HepG2 (cell line): Measurements from ENCODE around the gene ATRN. TPM values are rescaled to one million over a fixed set of nuclear protein-coding genes. Genes with fewer than 3 reads are reported as not detected.
A peak's percentile ranks its signal among the peaks of the same experiment; 100 is the strongest.

ENCODE experiments used
- ATAC-seq: fragments of 200-7000 bp; cut with Tn5 transposase; 3 replicates; pipeline ENCODE4 v1.9.1; 2020; ENCODE audit warnings: mild to moderate bottlenecking, moderate library complexity
- BruUV-seq: library from RNA; stranded (reverse); fragments of 400-500 nt; replicated peaks from 2 replicates; lab custom pipeline; 2021; lab: Mats Ljungman, UMichigan
- CTCF ChIA-PET: fragments of 300-600 bp; formaldehyde crosslinking; extraction: SDS; loops from one replicate; lab custom pipeline; 2021; ENCODE audit warnings: low total read pairs, inconsistent platforms, low intra/inter-chr PET ratio; lab: Yijun Ruan, JAX
- POLR2A ChIA-PET: fragments of 350-600 bp; sonication (Branson Sonifier 250); formaldehyde crosslinking; loops from one replicate; lab custom pipeline; 2020; ENCODE audit warnings: antibody characterized with exemption, inconsistent platforms; lab: Yijun Ruan, JAX
- DNase-seq: peaks from one replicate; pipeline ENCODE4 v3.0.0-alpha.2; 2015; ENCODE audit warnings: low spot score
- FAIRE-seq: peaks from 3 replicates; lab custom pipeline; 2011; peaks lifted over from hg19 to GRCh38; lab: Jason Lieb, UNC
- H2AFZ ChIP-seq: one replicate; pipeline ENCODE4 v1.6.1; 2011; ENCODE audit warnings: low read length, inconsistent platforms
- H3K27ac ChIP-seq: fragments of 300-600 bp; 3 replicates; pipeline ENCODE4 v1.8.0; 2011; ENCODE audit warnings: mixed run types, mild to moderate bottlenecking, mixed read lengths, low read length, inconsistent platforms; ENCODE audit not compliant: insufficient read depth; ENCODE audit errors: extremely low read length
- H3K27me3 ChIP-seq, 2 experiments: fragments of 200-600 bp in 1 of 2; 2 replicates in 1 of 2; 3 replicates in 1 of 2; pipeline versions ENCODE4 v1.6.0 to v1.8.0; 2011; ENCODE audit warnings: low read length in 2 of 2, mild to moderate bottlenecking in 2 of 2, moderate library complexity in 2 of 2, inconsistent platforms in 1 of 2; ENCODE audit not compliant: insufficient read depth in 2 of 2, control insufficient read depth in 1 of 2
- H3K36me3 ChIP-seq, 2 experiments: fragments of 200-600 bp in 1 of 2; replicated peaks in 1 of 2; 2 replicates in 1 of 2; 3 replicates in 1 of 2; pipeline versions ENCODE4 v1.5.1 to v1.8.0; 2011; ENCODE audit warnings: low read length in 2 of 2, inconsistent platforms in 1 of 2; ENCODE audit not compliant: insufficient read depth in 2 of 2, control insufficient read depth in 1 of 2
- H3K4me1 ChIP-seq: 2 replicates; pipeline ENCODE4 v1.5.1; 2012; ENCODE audit warnings: low read length, inconsistent platforms; ENCODE audit not compliant: insufficient read depth
- H3K4me2 ChIP-seq: 2 replicates; pipeline ENCODE4 v1.6.0; 2011; ENCODE audit warnings: low read depth, low read length, inconsistent platforms
- H3K4me3 ChIP-seq, 3 experiments: fragments of 200-600 bp in 1 of 3; sonication (generic), shearing (Covaris generic) in 1 of 3; replicated peaks in 1 of 3; 2 replicates each; pipeline ENCODE4 v1.5.1; 2011 to 2016; ENCODE audit warnings: low read length in 3 of 3, inconsistent platforms in 2 of 3, low read depth in 2 of 3, mild to moderate bottlenecking in 2 of 3, control low read depth in 1 of 3, mixed read lengths in 1 of 3; ENCODE audit not compliant: insufficient read depth in 1 of 3
- H3K79me2 ChIP-seq: one replicate; pipeline ENCODE4 v1.6.1; 2011; ENCODE audit warnings: low read length, inconsistent platforms; ENCODE audit not compliant: insufficient read depth
- H3K9ac ChIP-seq: 2 replicates; pipeline ENCODE4 v1.6.0; 2011; ENCODE audit warnings: mild to moderate bottlenecking, low read depth, low read length, inconsistent platforms; ENCODE audit not compliant: insufficient read depth
- H3K9me3 ChIP-seq: 2 replicates; pipeline ENCODE4 v1.5.1; 2012; ENCODE audit warnings: mild to moderate bottlenecking, low read length
- H4K20me1 ChIP-seq: 2 replicates; pipeline ENCODE4 v1.6.0; 2011; ENCODE audit warnings: inconsistent platforms, mild to moderate bottlenecking, low read length, moderate library complexity; ENCODE audit not compliant: insufficient read depth
- ATF2 ChIP-seq: sonication (generic); formaldehyde crosslinking; IDR thresholded peaks from 2 replicates; pipeline ENCODE4 v1.4.0; 2020; ENCODE audit warnings: missing genetic modification reagents
- BRD4 ChIP-seq: sonication (generic); formaldehyde crosslinking; IDR thresholded peaks from 2 replicates; pipeline ENCODE4 v1.4.0; 2020; ENCODE audit warnings: missing genetic modification reagents
- SMAD3 ChIP-seq: sonication (generic); formaldehyde crosslinking; IDR thresholded peaks from 2 replicates; pipeline ENCODE4 v1.4.0; 2020; ENCODE audit warnings: missing genetic modification reagents
- ZBTB33 ChIP-seq: sonication (generic); formaldehyde crosslinking; IDR thresholded peaks from 2 replicates; pipeline ENCODE4 v1.4.0; 2020; ENCODE audit warnings: missing genetic modification reagents
- ZBTB43 ChIP-seq: sonication (generic); formaldehyde crosslinking; conservative IDR thresholded peaks from 2 replicates; pipeline ENCODE4 v1.4.0; 2020; ENCODE audit warnings: missing genetic modification reagents
- WGBS: methylation state at CpG from one replicate; pipeline ENCODE4 v1.1.6; 2017; ENCODE audit warnings: low lambda C conversion rate; 5-methylcytosine and 5-hydroxymethylcytosine counted together
- in situ Hi-C: cut with HindIII; loops from 2 replicates; pipeline ENCODE4 v1.10.0; 2017; ENCODE audit warnings: low pct_unique_long_range_greater_than_20kb; ENCODE audit not compliant: extremely low pct_ligation_motif_present
- intact Hi-C: fragments of 100-400 bp; cut with micrococcal nuclease; formaldehyde crosslinking; loops from one replicate; pipeline ENCODE4 v1.10.0; 2022; ENCODE audit not compliant: unreplicated experiment
- polyA plus RNA-seq, 8 experiments: library from polyadenylated mRNA; depleted of rRNA in 3 of 8; stranded (reverse) in 7 of 8; unstranded in 1 of 8; fragments of >200 nt; fragmentation: Illumina TruSeq in 4 of 8; extraction: Trizol in 4 of 8; gene quantifications; 2 replicates each; pipeline versions ENCODE4 v1.2.1 to v1.2.3, GENCODE V29; 2011 to 2016; ENCODE audit warnings: low read depth in 4 of 8, missing spikeins in 1 of 8, mixed read lengths in 1 of 8; ENCODE audit not compliant: insufficient read depth in 1 of 8
- total RNA-seq, 5 experiments: library from RNA; depleted of rRNA; stranded (reverse); fragments of >200 nt; fragmentation: Illumina TruSeq; extraction: Trizol; gene quantifications; 2 replicates each; pipeline ENCODE4 v1.2.3, GENCODE V29; 2016; ENCODE audit warnings: low read depth in 1 of 5

Gene ATRN
- total and polyA plus RNA-seq, 2 of the 13 experiments (the other 11 are each of a cell fraction or from before 2014, with no cell fraction given) = 44.2 to 81.1 TPM

GRCh38 chr20:3430376-3431069 is 40.3 kb upstream of the ATRN start:
- Histone ChIP-seq H3K9me3 (no peaks in the 10 kb centered on the region), H3K79me2 (no peaks in the 10 kb centered on the region)
- intact Hi-C loops = no loop called here
- no peak for FAIRE-seq
- ATAC-seq = no peak
- TF ChIP-seq SMAD3 = no peak
- no peak for TF ChIP-seq ZBTB43 (CRISPR knock-in tag)
- peak; percentile 72; the same call in 1 of the 2 replicates for TF ChIP-seq ZBTB33
- no peak for TF ChIP-seq BRD4 (CRISPR knock-in tag)
- no peak for TF ChIP-seq ATF2 (CRISPR knock-in tag)
- TF ChIP-seq, all 625 proteins: peak for 1
- ChIA-PET POLR2A (no interaction called here), CTCF (no interaction called here)
- no peak overlapping the region for H3K9ac ChIP-seq
- BruUV-seq = no TSS peak
- H3K27ac ChIP-seq = no peak overlapping the region
- 83% methylated on average over 14 of the region's 14 CpGs for WGBS
- no peak overlapping the region for H2AFZ ChIP-seq
- in situ Hi-C loops = no loop called here
- H3K27me3 ChIP-seq = peaks cover 0 to 3% of the 10 kb centered on the region in 2 experiments; a peak in 1 of 5 replicates
- H4K20me1 ChIP-seq = no peaks in the 10 kb centered on the region
- no peak overlapping the region for H3K4me2 ChIP-seq
- no peaks in the 10 kb centered on the region for H3K36me3 ChIP-seq
- H3K4me3 ChIP-seq = no peak overlapping the region
- no peak for DNase-seq
- peaks cover 39% of the 10 kb centered on the region for H3K4me1 ChIP-seq
